ENCODE results near the gene GRID2.
"Not testable (repeated sequence)": the region's sequence is repeated elsewhere in the genome, so short reads cannot be mapped to it uniquely, and the experiment has no call there.

The GRID2 gene

GRCh38 chr4:92265798-92266197 lies 38.0 kb upstream of the GRID2 start:
- no peaks in the 10 kb centered on the region for H3K4me1 Mint-ChIP-seq
- no peaks in the 10 kb centered on the region for H3K9me3 Mint-ChIP-seq
- TF ChIP-seq CTCF (IDR thresholded peaks at IDR 0.05; ENCODE audit: unreplicated experiment in 3 of 3), result no peak
- no peak overlapping the region for H3K4me3 Mint-ChIP-seq
- H3K27me3 Mint-ChIP-seq (ENCODE audit: low read depth), result no peaks in the 10 kb centered on the region
- no peaks in the 10 kb centered on the region for H3K36me3 Mint-ChIP-seq (ENCODE audit: low read depth)
- no peak overlapping the region for H3K27ac Mint-ChIP-seq

GRCh38 chr4:92266521-92266920 lies 37.2 kb upstream of the GRID2 start:
- peaks cover 3% of the 10 kb centered on the region for H3K27me3 Mint-ChIP-seq (ENCODE audit: low read depth)
- no peak overlapping the region for H3K4me3 Mint-ChIP-seq
- no peaks in the 10 kb centered on the region for H3K9me3 Mint-ChIP-seq
- H3K4me1 Mint-ChIP-seq, result no peaks in the 10 kb centered on the region
- H3K27ac Mint-ChIP-seq, result no peak overlapping the region
- no peak for TF ChIP-seq CTCF (IDR thresholded peaks at IDR 0.05; ENCODE audit: unreplicated experiment in 3 of 3)
- H3K36me3 Mint-ChIP-seq (ENCODE audit: low read depth), result no peaks in the 10 kb centered on the region

- Mint-ChIP-seq H3K9me3 (no peaks in the 10 kb centered on the region), H3K27ac (no peak overlapping the region), H3K27me3 (ENCODE audit: low read depth) (peaks cover 4% of the 10 kb centered on the region), H3K4me1 (no peaks in the 10 kb centered on the region), H3K4me3 (no peak overlapping the region), H3K36me3 (ENCODE audit: low read depth) (no peaks in the 10 kb centered on the region)
- no peak for TF ChIP-seq CTCF (IDR thresholded peaks at IDR 0.05; ENCODE audit: unreplicated experiment in 3 of 3)
Measured at GRCh38 chr4:92268642-92269041, 35.1 kb upstream of the GRID2 start.

GRCh38 chr4:92270908-92271307 lies 32.9 kb upstream of the GRID2 start:
- peaks cover 4% of the 10 kb centered on the region for H3K27me3 Mint-ChIP-seq (ENCODE audit: low read depth)
- H3K4me3 Mint-ChIP-seq, result no peak overlapping the region
- no peak overlapping the region for H3K27ac Mint-ChIP-seq
- TF ChIP-seq CTCF (IDR thresholded peaks at IDR 0.05; ENCODE audit: unreplicated experiment in 3 of 3), result peak in 1 of 3 experiments; percentile 22
- H3K4me1 Mint-ChIP-seq, result no peaks in the 10 kb centered on the region
- H3K36me3 Mint-ChIP-seq (ENCODE audit: low read depth), result no peaks in the 10 kb centered on the region
- no peaks in the 10 kb centered on the region for H3K9me3 Mint-ChIP-seq

GRCh38 chr4:92271551-92271950 lies 32.2 kb upstream of the GRID2 start:
- H3K27ac Mint-ChIP-seq; H3K36me3 Mint-ChIP-seq (ENCODE audit: low read depth); H3K9me3 Mint-ChIP-seq; H3K4me1 Mint-ChIP-seq; H3K4me3 Mint-ChIP-seq; H3K27me3 Mint-ChIP-seq (ENCODE audit: low read depth): not testable (repeated sequence)

- H3K27ac Mint-ChIP-seq; H3K9me3 Mint-ChIP-seq; H3K4me3 Mint-ChIP-seq; H3K4me1 Mint-ChIP-seq; H3K36me3 Mint-ChIP-seq (ENCODE audit: low read depth): not testable (repeated sequence)
- H3K27me3 Mint-ChIP-seq (ENCODE audit: low read depth), result peaks cover 16% of the 10 kb centered on the region
Measured at GRCh38 chr4:92277057-92277881, 26.5 kb upstream of the GRID2 start.

GRCh38 chr4:92279296-92279695 lies 24.5 kb upstream of the GRID2 start:
- Mint-ChIP-seq H3K4me1 (no peaks in the 10 kb centered on the region), H3K27me3 (ENCODE audit: low read depth) (peaks cover 16% of the 10 kb centered on the region), H3K9me3 (peaks cover 7% of the 10 kb centered on the region), H3K36me3 (ENCODE audit: low read depth) (no peaks in the 10 kb centered on the region), H3K27ac (no peak overlapping the region), H3K4me3 (no peak overlapping the region)
- TF ChIP-seq CTCF (IDR thresholded peaks at IDR 0.05; ENCODE audit: unreplicated experiment in 3 of 3), result no peak

Data from nephron (organoid).